Keratinocyte (primary cell): ENCODE data around the gene ARHGAP19. TPM values are rescaled to one million over a fixed set of nuclear protein-coding genes. Genes with fewer than 3 reads are reported as not detected.

Source experiments
- DNase-seq: peaks from one replicate; pipeline ENCODE4 v3.0.0-alpha.2; 2011; ENCODE audit warnings: low read depth, missing footprints, low spot score
- FAIRE-seq: peaks from 2 replicates; lab custom pipeline; 2011; peaks lifted over from hg19 to GRCh38; lab: Jason Lieb, UNC
- H2AFZ ChIP-seq: 2 replicates; pipeline ENCODE4 v1.6.0; 2012; ENCODE audit warnings: low read length, control low read depth, inconsistent platforms; ENCODE audit not compliant: control insufficient read depth
- H3K27ac ChIP-seq: 2 replicates; pipeline ENCODE4 v1.5.1; 2011; ENCODE audit warnings: low read length; ENCODE audit not compliant: control insufficient read depth, insufficient read depth
- H3K27me3 ChIP-seq: 3 replicates; pipeline ENCODE4 v1.6.0; 2011; ENCODE audit warnings: low read length; ENCODE audit not compliant: control insufficient read depth, insufficient read depth; ENCODE audit errors: extremely low read depth
- H3K36me3 ChIP-seq, 2 experiments: 2 replicates in 1 of 2; 3 replicates in 1 of 2; pipeline ENCODE4 v1.5.1; 2011; ENCODE audit warnings: low read length in 2 of 2, mild to moderate bottlenecking in 1 of 2; ENCODE audit not compliant: control insufficient read depth in 2 of 2, insufficient read depth in 2 of 2; ENCODE audit errors: extremely low read depth in 1 of 2
- H3K4me1 ChIP-seq: 3 replicates; pipeline ENCODE4 v1.5.1; 2011; ENCODE audit warnings: low read length; ENCODE audit not compliant: control insufficient read depth, insufficient read depth; ENCODE audit errors: extremely low read depth
- H3K4me2 ChIP-seq: 3 replicates; pipeline ENCODE4 v1.6.0; 2011; ENCODE audit warnings: low read depth, low read length; ENCODE audit not compliant: control insufficient read depth, insufficient read depth; ENCODE audit errors: extremely low read depth
- H3K4me3 ChIP-seq, 3 experiments: fragments of 200-600 bp in 1 of 3; sonication (generic) in 1 of 3; 2 replicates in 2 of 3; 3 replicates in 1 of 3; pipeline ENCODE4 v1.5.1; 2011 to 2016; ENCODE audit warnings: low read length in 3 of 3, mild to moderate bottlenecking in 3 of 3, control low read depth in 2 of 3, inconsistent platforms in 1 of 3, low read depth in 1 of 3, mixed read lengths in 1 of 3, mixed run types in 1 of 3, moderate library complexity in 1 of 3; ENCODE audit not compliant: control insufficient read depth in 2 of 3, insufficient read depth in 2 of 3; ENCODE audit errors: extremely low read depth in 1 of 3
- H3K79me2 ChIP-seq: 2 replicates; pipeline ENCODE4 v1.6.0; 2012; ENCODE audit warnings: low read length; ENCODE audit not compliant: control insufficient read depth, insufficient read depth
- H3K9ac ChIP-seq: 3 replicates; pipeline ENCODE4 v1.6.0; 2011; ENCODE audit warnings: low read length; ENCODE audit not compliant: control insufficient read depth, insufficient read depth; ENCODE audit errors: extremely low read depth
- H3K9me1 ChIP-seq: 3 replicates; pipeline ENCODE4 v1.6.0; 2011; ENCODE audit warnings: low read length; ENCODE audit not compliant: control insufficient read depth, insufficient read depth; ENCODE audit errors: extremely low read depth
- H3K9me3 ChIP-seq: 2 replicates; pipeline ENCODE4 v1.5.1; 2012; ENCODE audit warnings: low read depth, low read length; ENCODE audit not compliant: control insufficient read depth
- H4K20me1 ChIP-seq: 3 replicates; pipeline ENCODE4 v1.6.0; 2011; ENCODE audit warnings: low read length; ENCODE audit not compliant: control insufficient read depth, insufficient read depth; ENCODE audit errors: extremely low read depth
- EZH2 ChIP-seq: IDR thresholded peaks from one replicate; pipeline ENCODE4 v1.6.1; 2012; ENCODE audit warnings: inconsistent platforms, mild to moderate bottlenecking, low read length, moderate library complexity
- dilution Hi-C: fragments of 300-500 bp; cut with MboI; formaldehyde crosslinking; loops from one replicate; pipeline ENCODE4 v1.7.0; 2020; ENCODE audit warnings: low sequenced_read_pairs; ENCODE audit not compliant: extremely low pct_ligation_motif_present
- polyA plus RNA-seq, 5 experiments: library from polyadenylated mRNA; depleted of rRNA in 3 of 5; stranded (reverse) in 3 of 5; stranded (forward) in 1 of 5; unstranded in 1 of 5; fragments of >200 nt; gene quantifications; 1 replicate in 1 of 5; 2 replicates in 3 of 5; 3 replicates in 1 of 5; pipeline versions ENCODE4 v1.2.1 to v1.2.3, GENCODE V29; 2011 to 2012; ENCODE audit warnings: missing spikeins in 2 of 5, low read depth in 1 of 5, low replicate concordance in 1 of 5
- TF ChIP-seq, protein P1 (sequence below), 3 experiments: IDR thresholded peaks in 1 of 3; conservative IDR thresholded peaks in 1 of 3; optimal IDR thresholded peaks in 1 of 3; 2 replicates in 2 of 3; 3 replicates in 1 of 3; pipeline versions ENCODE3 to v1.5.1; 2011; ENCODE audit warnings: low read length in 3 of 3, mild to moderate bottlenecking in 3 of 3, moderate library complexity in 2 of 3, control low read depth in 1 of 3, inconsistent platforms in 1 of 3; ENCODE audit not compliant: insufficient read depth in 2 of 3; ENCODE audit errors: extremely low read depth in 1 of 3

ARHGAP19 gene
- polyA plus RNA-seq, 1 donor (not counting 4 experiments of a cell fraction or from before 2014, with no cell fraction given): 7.5 TPM

DNA sequence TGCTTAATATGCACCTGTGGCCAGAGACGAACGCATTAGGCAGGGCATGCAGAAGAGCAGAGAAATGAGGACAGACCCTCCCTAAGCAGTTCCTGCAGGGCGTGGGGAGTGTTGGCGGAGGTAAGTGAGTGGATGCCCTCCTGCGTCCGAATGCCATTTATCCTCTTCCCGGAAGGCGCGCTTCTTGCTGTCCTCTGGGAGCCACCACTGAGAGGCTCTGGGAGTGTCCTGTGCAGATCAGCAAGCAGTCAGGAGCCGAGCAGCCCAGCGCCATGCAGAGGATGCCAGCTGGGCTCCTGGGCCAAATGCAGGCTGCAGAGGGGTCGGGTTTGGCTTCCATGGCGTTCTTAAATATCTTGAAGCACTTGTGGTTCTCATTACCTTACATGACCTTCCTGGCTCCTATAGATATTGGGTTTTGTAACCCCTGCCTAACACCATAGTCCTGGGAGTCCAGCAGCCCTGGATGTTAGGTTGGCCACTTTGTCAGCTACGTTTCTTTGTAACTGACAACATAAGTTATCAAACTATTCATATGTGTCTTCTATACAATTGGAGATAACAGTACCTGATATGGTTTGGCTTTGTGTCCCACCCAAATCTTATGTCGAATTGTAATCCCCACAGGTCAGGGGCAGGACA lies 76.7 kb downstream of the ARHGAP19 start:
- DNase-seq: no peak
- Histone ChIP-seq H3K9me1 (no peaks in the 10 kb centered on the region), H3K9ac (no peak overlapping the region), H3K4me2 (no peak overlapping the region), H3K27me3 (no peaks in the 10 kb centered on the region), H3K4me1 (peaks cover 7% of the 10 kb centered on the region), H3K9me3 (no peaks in the 10 kb centered on the region), H2AFZ (no peak overlapping the region), H3K4me3 (no peak overlapping the region), H4K20me1 (no peaks in the 10 kb centered on the region), H3K79me2 (no peaks in the 10 kb centered on the region), H3K27ac (no peak overlapping the region), H3K36me3 (no peaks in the 10 kb centered on the region)
- dilution Hi-C loops: no loop called here
- FAIRE-seq: no peak
- no peak for TF ChIP-seq EZH2
- TF ChIP-seq, protein P1, sequence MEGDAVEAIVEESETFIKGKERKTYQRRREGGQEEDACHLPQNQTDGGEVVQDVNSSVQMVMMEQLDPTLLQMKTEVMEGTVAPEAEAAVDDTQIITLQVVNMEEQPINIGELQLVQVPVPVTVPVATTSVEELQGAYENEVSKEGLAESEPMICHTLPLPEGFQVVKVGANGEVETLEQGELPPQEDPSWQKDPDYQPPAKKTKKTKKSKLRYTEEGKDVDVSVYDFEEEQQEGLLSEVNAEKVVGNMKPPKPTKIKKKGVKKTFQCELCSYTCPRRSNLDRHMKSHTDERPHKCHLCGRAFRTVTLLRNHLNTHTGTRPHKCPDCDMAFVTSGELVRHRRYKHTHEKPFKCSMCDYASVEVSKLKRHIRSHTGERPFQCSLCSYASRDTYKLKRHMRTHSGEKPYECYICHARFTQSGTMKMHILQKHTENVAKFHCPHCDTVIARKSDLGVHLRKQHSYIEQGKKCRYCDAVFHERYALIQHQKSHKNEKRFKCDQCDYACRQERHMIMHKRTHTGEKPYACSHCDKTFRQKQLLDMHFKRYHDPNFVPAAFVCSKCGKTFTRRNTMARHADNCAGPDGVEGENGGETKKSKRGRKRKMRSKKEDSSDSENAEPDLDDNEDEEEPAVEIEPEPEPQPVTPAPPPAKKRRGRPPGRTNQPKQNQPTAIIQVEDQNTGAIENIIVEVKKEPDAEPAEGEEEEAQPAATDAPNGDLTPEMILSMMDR (optimal IDR thresholded peaks at IDR 0.05 in 1 of 3, IDR thresholded peaks at IDR 0.05 in 1 of 3, conservative IDR thresholded peaks at IDR 0.05 in 1 of 3; ENCODE audit: extremely low read depth in 1 of 3, insufficient read depth in 2 of 3, low read length in 3 of 3): no peak

DNA sequence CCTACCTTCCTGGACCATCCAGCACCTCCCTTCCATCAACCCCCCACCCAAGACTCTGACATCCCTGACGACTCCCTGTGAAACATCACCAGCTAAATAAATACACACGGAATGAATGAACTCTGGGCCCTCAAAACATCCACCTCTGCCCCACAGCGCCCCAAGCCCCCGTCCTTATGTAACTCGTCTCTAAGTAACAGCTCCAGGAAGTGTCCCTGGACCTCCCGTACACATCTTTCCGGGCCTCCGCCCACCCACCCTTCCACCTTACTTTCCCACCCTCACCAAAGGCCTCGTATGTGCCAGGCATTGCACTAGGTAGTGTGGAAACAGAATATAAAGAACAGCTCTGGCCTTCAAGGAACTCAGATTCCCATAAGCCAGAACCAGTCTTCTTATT lies 79.0 kb downstream of the ARHGAP19 start:
- H3K4me2 ChIP-seq: no peak overlapping the region
- no peaks in the 10 kb centered on the region for H3K9me1 ChIP-seq
- dilution Hi-C loops: no loop called here
- no peak for FAIRE-seq
- H3K9me3 ChIP-seq: no peaks in the 10 kb centered on the region
- no peak overlapping the region for H3K27ac ChIP-seq
- H3K9ac ChIP-seq: no peak overlapping the region
- H3K79me2 ChIP-seq: no peaks in the 10 kb centered on the region
- no peak for DNase-seq
- TF ChIP-seq EZH2: no peak
- TF ChIP-seq, protein P1 (optimal IDR thresholded peaks at IDR 0.05 in 1 of 3, IDR thresholded peaks at IDR 0.05 in 1 of 3, conservative IDR thresholded peaks at IDR 0.05 in 1 of 3; ENCODE audit: extremely low read depth in 1 of 3, insufficient read depth in 2 of 3, low read length in 3 of 3): no peak
- no peaks in the 10 kb centered on the region for H4K20me1 ChIP-seq
- peaks cover 7% of the 10 kb centered on the region for H3K4me1 ChIP-seq
- H3K27me3 ChIP-seq: no peaks in the 10 kb centered on the region
- H3K4me3 ChIP-seq: no peak overlapping the region
- H2AFZ ChIP-seq: no peak overlapping the region
- H3K36me3 ChIP-seq: no peaks in the 10 kb centered on the region
